Coronary artery (tissue), 2 donors: ENCODE measurements around the gene PMF1.
A peak's percentile ranks its signal among the peaks of the same experiment; 100 is the strongest.

Experiments used
- DNase-seq: peaks from one replicate; pipeline ENCODE4 v3.0.0-alpha.2; 2017; ENCODE audit warnings: low spot score
- H3K27ac ChIP-seq, 2 donors: fragments of 200-600 bp; sonication (generic); one replicate each; pipeline ENCODE4 v1.5.1; 2016 to 2019
- H3K4me3 ChIP-seq: fragments of 200-600 bp; sonication (generic); 2 replicates; pipeline ENCODE4 v1.5.1; 2016; ENCODE audit warnings: mild to moderate bottlenecking, moderate library complexity
- CTCF ChIP-seq: fragments of 200-600 bp; sonication (generic); IDR thresholded peaks from one replicate; pipeline ENCODE4 v1.5.1; 2019; ENCODE audit warnings: antibody characterized with exemption

The PMF1 gene

GRCh38 chr1:156246781-156247459, 34.1 kb downstream of the PMF1 start:
- no peak for TF ChIP-seq CTCF
- DNase-seq: no peak
- H3K4me3 ChIP-seq: peak overlapping the region; percentile 7
- H3K27ac ChIP-seq: peak overlapping the region in 1 of 2 donors; percentile 5

GRCh38 chr1:156247460-156248322, 34.9 kb downstream of the PMF1 start, which contains the start of gene PAQR6:
TSS of gene PAQR6 (minus strand) at chr1:156248056. CDS start at chr1:156246731, 1,325 bp downstream.
- no peak for TF ChIP-seq CTCF
- DNase-seq: no peak
- Histone ChIP-seq H3K4me3 (peak within 1 kb of the TSS; percentile 7), H3K27ac (peak within 1 kb of the TSS in 1 of 2 donors; percentile 5)

GRCh38 chr1:156248323-156248683, 35.5 kb downstream of the PMF1 start:
- H3K27ac ChIP-seq: peak overlapping the region in 1 of 2 donors; percentile 5
- no peak for DNase-seq
- H3K4me3 ChIP-seq: no peak overlapping the region
- TF ChIP-seq CTCF: no peak

GRCh38 chr1:156249593-156249992, 36.8 kb downstream of the PMF1 start:
- DNase-seq: no peak
- Histone ChIP-seq H3K4me3 (no peak overlapping the region), H3K27ac (no peak overlapping the region)
- no peak for TF ChIP-seq CTCF

- no peak for TF ChIP-seq CTCF
- DNase-seq: no peak
- no peak overlapping the region for H3K27ac ChIP-seq
These were observed 38.7 kb downstream of the PMF1 start for GRCh38 chr1:156251527-156251926.

GRCh38 chr1:156253634-156254033, 40.8 kb downstream of the PMF1 start:
- H3K27ac ChIP-seq: no peak overlapping the region

More at GRCh38 chr1:156251527-156251926, 38.7 kb downstream of the PMF1 start:
- H3K4me3 ChIP-seq: no peak overlapping the region

More at GRCh38 chr1:156253634-156254033, 40.8 kb downstream of the PMF1 start:
- TF ChIP-seq CTCF: no peak
- no peak for DNase-seq
- H3K4me3 ChIP-seq: no peak overlapping the region
